Stimulated activated CD4-positive, alpha-beta T cell treated with anti-CD3 and anti-CD28 coated beads, TNF-alpha, amount 100 ng/mL, for 4 hours (primary cell): ENCODE results near the gene SLC6A14.

ENCODE experiments used
- DNase-seq, 3 experiments: peaks; one replicate each; pipeline ENCODE4 v3.0.0-alpha.2; 2020; ENCODE audit warnings: low read depth in 3 of 3

Gene SLC6A14

GRCh38 chrX:116436358-116436816 is at the start of gene SLC6A14:
TSS of gene SLC6A14 (plus strand) at chrX:116436606. CDS start at chrX:116436710, 104 bp downstream.
- no peak for DNase-seq

- no peak for DNase-seq
These were observed 40.7 kb upstream of the SLC6A14 start for GRCh38 chrX:116395752-116396151.

GRCh38 chrX:116399681-116400080 is 36.7 kb upstream of the SLC6A14 start:
- no peak for DNase-seq

GRCh38 chrX:116409219-116409618 is 27.2 kb upstream of the SLC6A14 start:
- no peak for DNase-seq

GRCh38 chrX:116413273-116413672 is 23.1 kb upstream of the SLC6A14 start:
- DNase-seq, result no peak

- DNase-seq, result no peak
These were observed 19.2 kb upstream of the SLC6A14 start for GRCh38 chrX:116417214-116417613.

- no peak for DNase-seq
These were observed 18.4 kb upstream of the SLC6A14 start for GRCh38 chrX:116417968-116418367.

- no peak for DNase-seq
These were observed 8.4 kb upstream of the SLC6A14 start for GRCh38 chrX:116427978-116428377.

GRCh38 chrX:116435597-116435996 is 809 bp upstream of the SLC6A14 start:
- DNase-seq, result no peak

GRCh38 chrX:116449156-116449555 is 12.8 kb downstream of the SLC6A14 start:
- DNase-seq, result no peak

GRCh38 chrX:116462822-116463221 is 26.4 kb downstream of the SLC6A14 start, which contains the start of gene CT83:
TSS of gene CT83 (minus strand) at chrX:116462976. CDS start at chrX:116462856, 120 bp downstream.
- DNase-seq, result no peak

GRCh38 chrX:116480059-116480458 is 43.7 kb downstream of the SLC6A14 start:
- DNase-seq, result no peak

GRCh38 chrX:116490104-116490503 is 53.7 kb downstream of the SLC6A14 start:
- no peak for DNase-seq

- no peak for DNase-seq
These were observed 56.9 kb downstream of the SLC6A14 start for GRCh38 chrX:116493271-116493670.

- no peak for DNase-seq
These were observed 63.4 kb downstream of the SLC6A14 start for GRCh38 chrX:116499780-116500179.
